Liver (tissue), 9 donors: Measurements from ENCODE around the gene BPHL. TPM values are rescaled to one million over a fixed set of nuclear protein-coding genes. Genes with fewer than 3 reads are reported as not detected.

Experiments
- DNase-seq: peaks from one replicate; pipeline ENCODE4 v3.0.0-alpha.2; 2017; ENCODE audit warnings: low spot score
- H3K27ac ChIP-seq, 2 donors: one replicate each; pipeline ENCODE4 v1.7.0; 2013; ENCODE audit warnings: inconsistent platforms in 2 of 2, low read length in 2 of 2, control low read depth in 1 of 2, low read depth in 1 of 2, mild to moderate bottlenecking in 1 of 2
- H3K27me3 ChIP-seq, 4 donors: one replicate each; pipeline versions ENCODE4 v1.6.1 to v1.7.0; 2013; ENCODE audit warnings: low read length in 3 of 4, inconsistent platforms in 1 of 4, mild to moderate bottlenecking in 1 of 4, moderate library complexity in 1 of 4; ENCODE audit not compliant: control insufficient read depth in 4 of 4, insufficient read depth in 4 of 4
- H3K36me3 ChIP-seq, 4 donors: one replicate each; pipeline versions ENCODE4 v1.6.1 to v1.7.0; 2013; ENCODE audit warnings: low read length in 3 of 4, mild to moderate bottlenecking in 3 of 4, low read depth in 1 of 4, moderate library complexity in 1 of 4; ENCODE audit not compliant: control insufficient read depth in 4 of 4, insufficient read depth in 3 of 4
- H3K4me1 ChIP-seq, 4 donors: one replicate each; pipeline versions ENCODE4 v1.6.1 to v1.7.0; 2013; ENCODE audit warnings: low read length in 3 of 4, mild to moderate bottlenecking in 3 of 4, moderate library complexity in 1 of 4; ENCODE audit not compliant: control insufficient read depth in 4 of 4, insufficient read depth in 4 of 4
- H3K4me3 ChIP-seq, 3 donors: one replicate each; pipeline versions ENCODE4 v1.6.1 to v1.7.0; 2013; ENCODE audit warnings: low read length in 3 of 3, control low read depth in 1 of 3, low read depth in 1 of 3, mild to moderate bottlenecking in 1 of 3
- H3K9ac ChIP-seq, 2 donors: one replicate each; pipeline ENCODE4 v1.7.0; 2013; ENCODE audit warnings: low read length in 2 of 2, mild to moderate bottlenecking in 2 of 2, moderate library complexity in 2 of 2, control low read depth in 1 of 2, low read depth in 1 of 2
- H3K9me3 ChIP-seq, 4 donors: one replicate each; pipeline versions ENCODE4 v1.6.1 to v1.7.0; 2013; ENCODE audit warnings: low read length in 3 of 4; ENCODE audit not compliant: control insufficient read depth in 4 of 4
- EGR1 ChIP-seq, 2 donors: IDR thresholded peaks; 2 replicates each; pipeline ENCODE4 v1.6.1; 2016 to 2018; ENCODE audit warnings: antibody characterized with exemption in 2 of 2, low read depth in 2 of 2
- FOXA1 ChIP-seq: IDR thresholded peaks from 2 replicates; pipeline ENCODE4 v1.6.1; 2016; ENCODE audit warnings: antibody characterized with exemption
- FOXA2 ChIP-seq: IDR thresholded peaks from 2 replicates; pipeline ENCODE4 v1.6.1; 2016; ENCODE audit warnings: antibody characterized with exemption
- GABPA ChIP-seq, 2 donors: IDR thresholded peaks in 1 of 2; conservative IDR thresholded peaks in 1 of 2; 2 replicates each; pipeline ENCODE4 v1.6.1; 2016; ENCODE audit warnings: antibody characterized with exemption in 2 of 2, mild to moderate bottlenecking in 1 of 2, moderate library complexity in 1 of 2
- HNF4A ChIP-seq, 2 donors: conservative IDR thresholded peaks; 2 replicates each; pipeline ENCODE4 v1.6.1; 2016; ENCODE audit warnings: antibody characterized with exemption in 2 of 2, mild to moderate bottlenecking in 2 of 2
- JUND ChIP-seq, 2 donors: IDR thresholded peaks; 2 replicates each; pipeline ENCODE4 v1.6.1; 2016; ENCODE audit warnings: antibody characterized with exemption in 2 of 2
- SP1 ChIP-seq: IDR thresholded peaks from 2 replicates; pipeline ENCODE4 v1.6.1; 2018; ENCODE audit warnings: antibody characterized with exemption, mild to moderate bottlenecking
- TAF1 ChIP-seq: conservative IDR thresholded peaks from 2 replicates; pipeline ENCODE4 v1.6.1; 2016; ENCODE audit warnings: antibody characterized with exemption, mild to moderate bottlenecking
- YY1 ChIP-seq: IDR thresholded peaks from 2 replicates; pipeline ENCODE4 v1.6.1; 2016; ENCODE audit warnings: antibody characterized with exemption, mild to moderate bottlenecking
- WGBS: extraction: QIAGEN DNeasy Blood & Tissue Kit; methylation state at CpG from one replicate; pipeline ENCODE4 v1.1.7; 2013; 5-methylcytosine and 5-hydroxymethylcytosine counted together
- polyA plus RNA-seq, 2 donors: library from polyadenylated mRNA; stranded (reverse) in 1 of 2; unstranded in 1 of 2; fragments of 200-250 nt in 1 of 2; fragments of >200 nt in 1 of 2; fragmentation: Nextera tagmentation in 1 of 2; extraction: Ambion mirVana in 1 of 2; gene quantifications; one replicate each; pipeline versions ENCODE4 v1.2.1 to v1.2.3, GENCODE V29; 2013 to 2015
- total RNA-seq, 2 donors: library from RNA; depleted of rRNA; stranded (reverse); fragments of >200 nt; gene quantifications; one replicate each; pipeline ENCODE4 v1.2.3, GENCODE V29; 2014
- TF ChIP-seq, protein P1 (sequence below): IDR thresholded peaks from 2 replicates; pipeline ENCODE4 v1.6.1; 2016; ENCODE audit warnings: antibody characterized with exemption, mild to moderate bottlenecking
- TF ChIP-seq, protein P2 (sequence below): IDR thresholded peaks from 2 replicates; pipeline ENCODE4 v1.6.1; 2016; ENCODE audit warnings: antibody characterized with exemption
- TF ChIP-seq, protein P3 (sequence below): fragments of 150-350 bp; IDR thresholded peaks from 2 replicates; pipeline ENCODE4 v1.5.1; 2017; ENCODE audit warnings: improper control_type of control experiment, low read depth, low read length; ENCODE audit not compliant: missing input control
- TF ChIP-seq, protein P4 (sequence below): IDR thresholded peaks from 2 replicates; pipeline ENCODE4 v1.6.1; 2016; ENCODE audit warnings: antibody characterized with exemption
- TF ChIP-seq, protein P5 (sequence below): IDR thresholded peaks from 2 replicates; pipeline ENCODE4 v1.6.1; 2016; ENCODE audit warnings: antibody characterized with exemption
- donor health status: healthy.
- donor health status: healthy.
- donor health status: healthy.
- donor health status: healthy.
- donor health status: healthy.

BPHL gene
- total and polyA plus RNA-seq, 4 donors: 16.0 to 90.8 (median 31.5) TPM

DNA sequence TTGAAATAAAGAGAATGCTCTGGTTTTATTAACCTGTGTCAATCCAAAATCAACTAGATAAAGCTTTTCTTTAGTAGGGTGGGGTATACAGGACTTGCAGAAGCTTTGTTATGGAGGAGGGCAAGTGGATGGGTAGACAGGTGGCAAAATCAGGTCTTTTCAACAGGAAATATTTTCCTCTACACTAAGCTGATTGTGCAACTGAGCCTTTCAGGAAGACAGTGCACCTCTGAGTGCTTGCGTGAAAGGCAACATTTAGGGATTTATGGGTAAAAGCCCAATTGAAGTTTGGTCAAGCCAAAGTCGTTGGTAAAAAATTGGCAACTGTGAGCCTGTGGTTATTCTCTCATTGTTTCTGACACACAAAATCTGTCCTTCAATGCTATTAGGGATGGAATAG, 62.6 kb downstream of the BPHL start:
- H3K4me1 ChIP-seq: no peaks in the 10 kb centered on the region
- no peaks in the 10 kb centered on the region for H3K9me3 ChIP-seq
- H3K4me3 ChIP-seq: no peak overlapping the region
- no peak for DNase-seq
- H3K27me3 ChIP-seq: no peaks in the 10 kb centered on the region
- TF ChIP-seq, protein P1, sequence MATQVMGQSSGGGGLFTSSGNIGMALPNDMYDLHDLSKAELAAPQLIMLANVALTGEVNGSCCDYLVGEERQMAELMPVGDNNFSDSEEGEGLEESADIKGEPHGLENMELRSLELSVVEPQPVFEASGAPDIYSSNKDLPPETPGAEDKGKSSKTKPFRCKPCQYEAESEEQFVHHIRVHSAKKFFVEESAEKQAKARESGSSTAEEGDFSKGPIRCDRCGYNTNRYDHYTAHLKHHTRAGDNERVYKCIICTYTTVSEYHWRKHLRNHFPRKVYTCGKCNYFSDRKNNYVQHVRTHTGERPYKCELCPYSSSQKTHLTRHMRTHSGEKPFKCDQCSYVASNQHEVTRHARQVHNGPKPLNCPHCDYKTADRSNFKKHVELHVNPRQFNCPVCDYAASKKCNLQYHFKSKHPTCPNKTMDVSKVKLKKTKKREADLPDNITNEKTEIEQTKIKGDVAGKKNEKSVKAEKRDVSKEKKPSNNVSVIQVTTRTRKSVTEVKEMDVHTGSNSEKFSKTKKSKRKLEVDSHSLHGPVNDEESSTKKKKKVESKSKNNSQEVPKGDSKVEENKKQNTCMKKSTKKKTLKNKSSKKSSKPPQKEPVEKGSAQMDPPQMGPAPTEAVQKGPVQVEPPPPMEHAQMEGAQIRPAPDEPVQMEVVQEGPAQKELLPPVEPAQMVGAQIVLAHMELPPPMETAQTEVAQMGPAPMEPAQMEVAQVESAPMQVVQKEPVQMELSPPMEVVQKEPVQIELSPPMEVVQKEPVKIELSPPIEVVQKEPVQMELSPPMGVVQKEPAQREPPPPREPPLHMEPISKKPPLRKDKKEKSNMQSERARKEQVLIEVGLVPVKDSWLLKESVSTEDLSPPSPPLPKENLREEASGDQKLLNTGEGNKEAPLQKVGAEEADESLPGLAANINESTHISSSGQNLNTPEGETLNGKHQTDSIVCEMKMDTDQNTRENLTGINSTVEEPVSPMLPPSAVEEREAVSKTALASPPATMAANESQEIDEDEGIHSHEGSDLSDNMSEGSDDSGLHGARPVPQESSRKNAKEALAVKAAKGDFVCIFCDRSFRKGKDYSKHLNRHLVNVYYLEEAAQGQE: no peak
- TF ChIP-seq, protein P2, sequence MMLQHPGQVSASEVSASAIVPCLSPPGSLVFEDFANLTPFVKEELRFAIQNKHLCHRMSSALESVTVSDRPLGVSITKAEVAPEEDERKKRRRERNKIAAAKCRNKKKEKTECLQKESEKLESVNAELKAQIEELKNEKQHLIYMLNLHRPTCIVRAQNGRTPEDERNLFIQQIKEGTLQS: no peak
- TF ChIP-seq EGR1 (IDR thresholded peaks at IDR 0.05; ENCODE audit: low read depth in 2 of 2): no peak
- no peak for TF ChIP-seq FOXA2
- no peak for TF ChIP-seq FOXA1
- TF ChIP-seq, protein P3, sequence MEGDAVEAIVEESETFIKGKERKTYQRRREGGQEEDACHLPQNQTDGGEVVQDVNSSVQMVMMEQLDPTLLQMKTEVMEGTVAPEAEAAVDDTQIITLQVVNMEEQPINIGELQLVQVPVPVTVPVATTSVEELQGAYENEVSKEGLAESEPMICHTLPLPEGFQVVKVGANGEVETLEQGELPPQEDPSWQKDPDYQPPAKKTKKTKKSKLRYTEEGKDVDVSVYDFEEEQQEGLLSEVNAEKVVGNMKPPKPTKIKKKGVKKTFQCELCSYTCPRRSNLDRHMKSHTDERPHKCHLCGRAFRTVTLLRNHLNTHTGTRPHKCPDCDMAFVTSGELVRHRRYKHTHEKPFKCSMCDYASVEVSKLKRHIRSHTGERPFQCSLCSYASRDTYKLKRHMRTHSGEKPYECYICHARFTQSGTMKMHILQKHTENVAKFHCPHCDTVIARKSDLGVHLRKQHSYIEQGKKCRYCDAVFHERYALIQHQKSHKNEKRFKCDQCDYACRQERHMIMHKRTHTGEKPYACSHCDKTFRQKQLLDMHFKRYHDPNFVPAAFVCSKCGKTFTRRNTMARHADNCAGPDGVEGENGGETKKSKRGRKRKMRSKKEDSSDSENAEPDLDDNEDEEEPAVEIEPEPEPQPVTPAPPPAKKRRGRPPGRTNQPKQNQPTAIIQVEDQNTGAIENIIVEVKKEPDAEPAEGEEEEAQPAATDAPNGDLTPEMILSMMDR: no peak
- TF ChIP-seq GABPA (IDR thresholded peaks at IDR 0.05 in 1 of 2, conservative IDR thresholded peaks at IDR 0.05 in 1 of 2): no peak
- no peaks in the 10 kb centered on the region for H3K36me3 ChIP-seq
- no peak overlapping the region for H3K9ac ChIP-seq
- WGBS: 81% methylated on average over 2 of the region's 2 CpGs
- H3K27ac ChIP-seq: no peak overlapping the region

DNA sequence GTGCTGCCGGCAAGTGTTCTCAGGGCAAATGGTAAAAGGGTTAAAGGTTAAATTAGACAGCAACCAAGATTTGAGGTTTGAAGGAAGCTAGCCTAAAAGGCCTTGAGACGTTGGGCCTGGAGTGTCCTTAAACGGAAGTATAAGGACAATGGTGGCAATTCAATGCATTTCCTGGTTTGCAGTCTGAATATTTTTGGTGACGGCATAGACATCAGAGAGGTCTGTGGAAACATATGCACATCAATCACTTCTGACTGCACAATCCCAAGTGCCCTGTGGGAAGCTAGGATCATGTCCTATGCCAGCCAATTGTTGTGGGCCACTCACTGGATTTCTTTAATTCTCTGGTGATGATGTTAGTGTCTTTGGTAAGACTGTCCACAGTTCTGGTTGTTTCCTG, 64.6 kb downstream of the BPHL start:
- H3K36me3 ChIP-seq: no peaks in the 10 kb centered on the region
- H3K27ac ChIP-seq: no peak overlapping the region
- 79% methylated on average over 4 of the region's 4 CpGs for WGBS
- H3K9ac ChIP-seq: no peak overlapping the region
- TF ChIP-seq GABPA (IDR thresholded peaks at IDR 0.05 in 1 of 2, conservative IDR thresholded peaks at IDR 0.05 in 1 of 2) (no peak), FOXA2 (no peak), EGR1 (IDR thresholded peaks at IDR 0.05; ENCODE audit: low read depth in 2 of 2) (no peak), HNF4A (conservative IDR thresholded peaks at IDR 0.05) (no peak), YY1 (no peak), SP1 (no peak), TAF1 (no peak), JUND (IDR thresholded peaks at IDR 0.05) (no peak)
- TF ChIP-seq, protein P2: no peak
- TF ChIP-seq, protein P1: no peak
- TF ChIP-seq, protein P4, sequence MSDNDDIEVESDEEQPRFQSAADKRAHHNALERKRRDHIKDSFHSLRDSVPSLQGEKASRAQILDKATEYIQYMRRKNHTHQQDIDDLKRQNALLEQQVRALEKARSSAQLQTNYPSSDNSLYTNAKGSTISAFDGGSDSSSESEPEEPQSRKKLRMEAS: no peak
- TF ChIP-seq, protein P3: no peak
- TF ChIP-seq, protein P5, sequence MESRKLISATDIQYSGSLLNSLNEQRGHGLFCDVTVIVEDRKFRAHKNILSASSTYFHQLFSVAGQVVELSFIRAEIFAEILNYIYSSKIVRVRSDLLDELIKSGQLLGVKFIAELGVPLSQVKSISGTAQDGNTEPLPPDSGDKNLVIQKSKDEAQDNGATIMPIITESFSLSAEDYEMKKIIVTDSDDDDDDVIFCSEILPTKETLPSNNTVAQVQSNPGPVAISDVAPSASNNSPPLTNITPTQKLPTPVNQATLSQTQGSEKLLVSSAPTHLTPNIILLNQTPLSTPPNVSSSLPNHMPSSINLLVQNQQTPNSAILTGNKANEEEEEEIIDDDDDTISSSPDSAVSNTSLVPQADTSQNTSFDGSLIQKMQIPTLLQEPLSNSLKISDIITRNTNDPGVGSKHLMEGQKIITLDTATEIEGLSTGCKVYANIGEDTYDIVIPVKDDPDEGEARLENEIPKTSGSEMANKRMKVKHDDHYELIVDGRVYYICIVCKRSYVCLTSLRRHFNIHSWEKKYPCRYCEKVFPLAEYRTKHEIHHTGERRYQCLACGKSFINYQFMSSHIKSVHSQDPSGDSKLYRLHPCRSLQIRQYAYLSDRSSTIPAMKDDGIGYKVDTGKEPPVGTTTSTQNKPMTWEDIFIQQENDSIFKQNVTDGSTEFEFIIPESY: no peak
- no peak for DNase-seq
- H3K4me3 ChIP-seq: no peak overlapping the region
- H3K9me3 ChIP-seq: no peaks in the 10 kb centered on the region
- H3K4me1 ChIP-seq: no peaks in the 10 kb centered on the region
- no peaks in the 10 kb centered on the region for H3K27me3 ChIP-seq
